Tibial nerve (tissue), 4 donors: Measurements from ENCODE around the gene ENO1. TPM values are rescaled to one million over a fixed set of nuclear protein-coding genes. Genes with fewer than 3 reads are reported as not detected.

Experiments
- DNase-seq, 2 donors: peaks; one replicate each; pipeline ENCODE4 v3.0.0-alpha.2; 2019; ENCODE audit warnings: low spot score in 2 of 2
- H3K27ac ChIP-seq, 4 donors: fragments of 200-600 bp; sonication (generic) in 3 of 4; one replicate each; pipeline ENCODE4 v1.5.1; 2017 to 2019; ENCODE audit warnings: mild to moderate bottlenecking in 1 of 4
- H3K27me3 ChIP-seq, 2 donors: fragments of 200-600 bp; sonication (generic) in 1 of 2; one replicate each; pipeline versions ENCODE4 v1.5.1 to v1.6.0; 2017 to 2019
- H3K36me3 ChIP-seq, 3 donors: fragments of 200-600 bp; sonication (generic); one replicate each; pipeline ENCODE4 v1.5.1; 2018 to 2019
- H3K4me1 ChIP-seq, 4 donors: fragments of 200-600 bp; sonication (generic) in 3 of 4; one replicate each; pipeline ENCODE4 v1.5.1; 2017 to 2019
- H3K4me3 ChIP-seq, 4 donors: fragments of 200-600 bp; sonication (generic) in 3 of 4; one replicate each; pipeline ENCODE4 v1.5.1; 2017 to 2019; ENCODE audit warnings: mild to moderate bottlenecking in 1 of 4, moderate library complexity in 1 of 4
- H3K9me3 ChIP-seq, 4 donors: fragments of 200-600 bp; sonication (generic) in 3 of 4; one replicate each; pipeline ENCODE4 v1.5.1; 2017 to 2019
- EP300 ChIP-seq, 2 donors: sonication (generic); formaldehyde crosslinking; IDR thresholded peaks; one replicate each; pipeline ENCODE4 v1.6.1; 2017; ENCODE audit warnings: antibody characterized with exemption in 2 of 2, mild to moderate bottlenecking in 1 of 2
- POLR2A ChIP-seq, 2 donors: fragments of 450-650 bp; IDR thresholded peaks; one replicate each; pipeline ENCODE4 v1.6.1; 2017; ENCODE audit warnings: antibody characterized with exemption in 2 of 2, mild to moderate bottlenecking in 2 of 2, moderate library complexity in 2 of 2
- WGBS, 2 donors: methylation state at CpG; one replicate each; pipeline ENCODE4 v1.1.5; 2018; 5-methylcytosine and 5-hydroxymethylcytosine counted together
- total RNA-seq, 4 donors: library from RNA; depleted of rRNA; stranded (reverse); fragments of >200 nt; gene quantifications; one replicate each; pipeline ENCODE4 v1.1.0, GENCODE V29; 2016
- TF ChIP-seq, protein P1 (sequence below), 5 experiments: fragments of 200-600 bp in 3 of 5; fragments of 450-650 bp in 2 of 5; sonication (generic) in 3 of 5; IDR thresholded peaks; one replicate each; pipeline ENCODE4 v1.5.1; 2016 to 2019; ENCODE audit warnings: antibody characterized with exemption in 5 of 5, mild to moderate bottlenecking in 3 of 5, moderate library complexity in 2 of 5

ENO1 gene
- total RNA-seq, 4 donors from 2014 or later = 373 to 741 (median 459) TPM

DNA sequence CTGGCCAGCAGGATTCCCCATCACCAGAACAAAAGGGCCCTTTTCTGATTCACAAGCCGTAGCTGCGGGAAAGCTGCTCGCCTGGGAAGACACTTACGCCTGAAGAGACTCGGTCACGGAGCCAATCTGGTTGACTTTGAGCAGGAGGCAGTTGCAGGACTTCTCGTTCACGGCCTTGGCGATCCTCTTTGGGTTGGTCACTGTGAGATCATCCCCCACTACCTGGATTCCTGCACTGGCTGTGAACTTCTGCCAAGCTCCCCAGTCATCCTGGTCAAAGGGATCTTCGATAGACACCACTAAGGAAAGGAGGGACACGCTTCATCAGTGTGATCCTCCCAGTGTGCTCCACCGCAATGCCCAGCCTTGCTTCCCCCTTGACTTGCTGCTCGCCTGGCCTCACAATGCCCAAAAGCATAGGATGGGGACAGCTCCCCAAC lies 14.7 kb downstream of the ENO1 start:
- peaks cover 15 to 99% (median 59%) of the 10 kb centered on the region in 3 donors for H3K36me3 ChIP-seq
- peaks cover 0 to 14% (median 3%) of the 10 kb centered on the region in 4 donors for H3K4me1 ChIP-seq
- H3K27ac ChIP-seq = no peak overlapping the region
- no peak overlapping the region for H3K4me3 ChIP-seq
- DNase-seq = no peak
- H3K9me3 ChIP-seq = no peaks in the 10 kb centered on the region
- WGBS, 2 donors = 83 to 88% methylated on average over 10 to 13 of the region's 13 CpGs
- TF ChIP-seq, protein P1, sequence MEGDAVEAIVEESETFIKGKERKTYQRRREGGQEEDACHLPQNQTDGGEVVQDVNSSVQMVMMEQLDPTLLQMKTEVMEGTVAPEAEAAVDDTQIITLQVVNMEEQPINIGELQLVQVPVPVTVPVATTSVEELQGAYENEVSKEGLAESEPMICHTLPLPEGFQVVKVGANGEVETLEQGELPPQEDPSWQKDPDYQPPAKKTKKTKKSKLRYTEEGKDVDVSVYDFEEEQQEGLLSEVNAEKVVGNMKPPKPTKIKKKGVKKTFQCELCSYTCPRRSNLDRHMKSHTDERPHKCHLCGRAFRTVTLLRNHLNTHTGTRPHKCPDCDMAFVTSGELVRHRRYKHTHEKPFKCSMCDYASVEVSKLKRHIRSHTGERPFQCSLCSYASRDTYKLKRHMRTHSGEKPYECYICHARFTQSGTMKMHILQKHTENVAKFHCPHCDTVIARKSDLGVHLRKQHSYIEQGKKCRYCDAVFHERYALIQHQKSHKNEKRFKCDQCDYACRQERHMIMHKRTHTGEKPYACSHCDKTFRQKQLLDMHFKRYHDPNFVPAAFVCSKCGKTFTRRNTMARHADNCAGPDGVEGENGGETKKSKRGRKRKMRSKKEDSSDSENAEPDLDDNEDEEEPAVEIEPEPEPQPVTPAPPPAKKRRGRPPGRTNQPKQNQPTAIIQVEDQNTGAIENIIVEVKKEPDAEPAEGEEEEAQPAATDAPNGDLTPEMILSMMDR (IDR thresholded peaks at IDR 0.05) = no peak
- TF ChIP-seq EP300 (IDR thresholded peaks at IDR 0.05) = no peak
- TF ChIP-seq POLR2A (IDR thresholded peaks at IDR 0.05) = no peak
- no peaks in the 10 kb centered on the region for H3K27me3 ChIP-seq

DNA sequence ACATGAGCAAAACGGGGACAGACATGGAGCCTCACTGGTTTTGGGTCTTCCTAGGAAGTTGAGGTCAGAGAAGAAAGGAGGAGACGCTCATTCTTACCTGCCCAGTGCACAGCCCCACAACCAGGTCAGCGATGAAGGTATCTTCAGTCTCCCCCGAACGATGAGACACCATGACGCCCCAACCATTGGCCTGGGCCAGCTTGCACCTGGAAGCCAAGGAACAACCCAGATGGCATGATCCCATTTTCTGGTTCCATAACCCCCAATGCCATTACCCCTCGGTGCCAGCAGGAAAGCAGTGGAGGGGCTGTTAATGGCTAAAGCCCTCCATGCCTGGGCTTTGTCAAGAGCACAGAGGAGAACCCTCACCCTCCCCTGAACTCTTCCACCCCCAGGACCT lies 15.3 kb downstream of the ENO1 start:
- Histone ChIP-seq H3K27ac (peak overlapping the region in 2 of 4 donors; percentile 1 to 30), H3K4me1 (peaks cover 0 to 21% (median 7%) of the 10 kb centered on the region in 4 donors), H3K9me3 (no peaks in the 10 kb centered on the region), H3K27me3 (no peaks in the 10 kb centered on the region), H3K36me3 (peaks cover 15 to 96% (median 59%) of the 10 kb centered on the region in 3 donors), H3K4me3 (no peak overlapping the region)
- 85 to 98% methylated on average over 7 of the region's 7 CpGs for WGBS, 2 donors
- no peak for DNase-seq
- no peak for TF ChIP-seq EP300 (IDR thresholded peaks at IDR 0.05)
- no peak for TF ChIP-seq POLR2A (IDR thresholded peaks at IDR 0.05)
- TF ChIP-seq, protein P1 (IDR thresholded peaks at IDR 0.05) = no peak

DNA sequence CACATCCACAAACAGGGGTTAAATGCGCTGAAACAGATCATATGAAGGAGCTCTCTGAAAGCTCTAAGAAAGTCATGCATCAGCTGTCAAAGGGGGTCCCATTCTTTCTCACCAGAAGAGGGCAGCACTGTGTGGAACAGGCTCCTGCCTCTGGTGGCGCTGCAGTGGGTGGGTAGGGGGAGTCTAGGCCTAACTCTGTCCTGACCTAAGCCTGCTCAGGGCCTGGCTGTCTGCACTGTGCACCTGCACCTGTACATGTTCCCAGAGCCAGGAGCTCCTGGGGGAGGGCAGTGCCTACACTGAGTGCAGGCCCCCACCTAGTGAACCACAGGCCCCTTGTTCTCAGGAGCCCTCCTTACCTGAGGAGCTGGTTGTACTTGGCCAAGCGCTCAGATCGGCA lies 16.0 kb downstream of the ENO1 start:
- Histone ChIP-seq H3K27me3 (no peaks in the 10 kb centered on the region), H3K27ac (peak overlapping the region in 2 of 4 donors; percentile 1 to 30), H3K9me3 (no peaks in the 10 kb centered on the region), H3K4me1 (peaks cover 0 to 27% (median 7%) of the 10 kb centered on the region in 4 donors), H3K36me3 (peaks cover 15 to 96% (median 59%) of the 10 kb centered on the region in 3 donors), H3K4me3 (no peak overlapping the region)
- 77 to 86% methylated on average over 4 of the region's 4 CpGs for WGBS, 2 donors
- no peak for DNase-seq
- no peak for TF ChIP-seq EP300 (IDR thresholded peaks at IDR 0.05)
- TF ChIP-seq, protein P1 (IDR thresholded peaks at IDR 0.05) = peak; percentile 24 to 43 (median 36)

DNA sequence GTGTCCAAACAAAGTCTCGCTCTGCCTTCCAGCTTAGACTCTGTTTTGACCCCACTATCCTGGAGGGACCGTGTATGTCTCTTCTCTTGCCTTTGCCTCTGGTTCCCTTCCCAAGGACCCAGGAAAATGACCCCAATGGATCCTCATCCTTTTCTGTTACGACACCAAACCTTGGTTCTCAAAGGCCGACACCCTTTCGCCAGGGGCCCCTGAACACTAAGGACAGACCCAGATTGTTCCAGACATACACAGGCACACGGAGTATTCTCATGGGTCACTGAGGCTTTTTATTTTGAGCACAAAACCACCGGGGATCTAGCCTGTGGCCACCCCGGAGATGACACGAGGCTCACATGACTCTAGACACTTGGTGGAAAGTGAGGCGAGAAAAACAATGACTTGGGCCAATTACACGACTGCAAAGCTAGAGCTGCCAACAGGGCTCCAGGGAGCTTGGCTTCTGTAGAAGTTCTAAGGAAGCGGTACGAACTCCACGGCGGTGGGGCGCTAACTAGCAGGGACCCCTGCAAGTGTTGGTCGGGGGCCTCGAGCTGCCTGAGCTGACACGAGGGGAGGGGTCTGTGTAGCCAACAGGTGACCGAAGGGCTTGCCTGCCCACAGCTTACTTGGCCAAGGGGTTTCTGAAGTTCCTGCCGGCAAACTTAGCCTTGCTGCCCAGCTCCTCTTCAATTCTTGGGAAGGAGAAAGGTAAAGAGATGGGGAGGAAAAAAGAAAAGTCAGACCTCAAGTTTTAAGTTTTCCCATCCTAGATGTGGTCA lies 17.6 kb downstream of the ENO1 start:
- 78 to 83% methylated on average over 21 of the region's 21 CpGs for WGBS, 2 donors

More for the DNA sequence above, 17.6 kb downstream of the ENO1 start:
- Histone ChIP-seq H3K36me3 (peaks cover 12 to 96% (median 44%) of the 10 kb centered on the region in 3 donors), H3K9me3 (no peaks in the 10 kb centered on the region), H3K4me3 (no peak overlapping the region), H3K27ac (no peak overlapping the region), H3K27me3 (no peaks in the 10 kb centered on the region), H3K4me1 (peaks cover 0 to 28% (median 7%) of the 10 kb centered on the region in 4 donors)
- no peak for DNase-seq
- TF ChIP-seq EP300 (IDR thresholded peaks at IDR 0.05) (no peak), POLR2A (IDR thresholded peaks at IDR 0.05) (no peak)
- TF ChIP-seq, protein P1 (IDR thresholded peaks at IDR 0.05) = no peak
